ENCODE data around the gene PIP4P1. TPM values are rescaled to one million over a fixed set of nuclear protein-coding genes. Genes with fewer than 3 reads are reported as not detected.
A peak's percentile ranks its signal among the peaks of the same experiment; 100 is the strongest.

Gene PIP4P1
- total and polyA plus RNA-seq, 2 experiments from 2014 or later = 20.9 to 26.4 TPM

DNA sequence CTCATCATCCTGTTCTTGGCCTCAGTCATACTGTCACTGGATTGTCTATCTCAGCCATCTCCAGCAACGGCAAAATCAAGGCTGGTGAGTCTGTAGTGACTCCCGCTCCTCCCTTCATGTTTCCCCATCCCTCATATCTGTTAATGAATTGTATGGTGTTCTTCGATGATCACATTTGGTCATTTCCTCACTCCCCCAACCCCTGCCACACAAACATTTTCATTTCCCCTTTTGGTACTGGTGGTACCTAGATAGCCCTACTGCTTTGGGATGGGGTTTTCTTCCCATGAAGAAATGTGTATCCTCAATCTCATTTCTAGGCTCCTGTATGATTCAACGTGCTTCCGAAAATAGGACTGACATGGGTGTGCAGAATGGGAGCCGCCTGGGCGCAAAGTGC lies 22.6 kb downstream of the PIP4P1 start:
- H2AFZ ChIP-seq = no peak overlapping the region
- Mint-ChIP-seq H3K27ac (no peak overlapping the region), H3K27me3 (ENCODE audit: insufficient read depth, low read depth, poor library complexity) (peaks cover 24% of the 10 kb centered on the region), H3K9me3 (peaks cover 4% of the 10 kb centered on the region; the same call in 2 of the 3 replicates), H3K4me1 (peaks cover 17% of the 10 kb centered on the region), H3K36me3 (ENCODE audit: low read depth) (peaks cover 7% of the 10 kb centered on the region), H3K4me3 (no peak overlapping the region)
- no peaks in the 10 kb centered on the region for H3K79me2 ChIP-seq (replicated peaks; ENCODE audit: insufficient read depth)
- no peak overlapping the region for H3K27ac ChIP-seq (ENCODE audit: low read depth)
- ATAC-seq (no peak), DNase-seq (ENCODE audit: low spot score) (no peak)
- H4K20me1 ChIP-seq (replicated peaks; ENCODE audit: insufficient read depth) = no peaks in the 10 kb centered on the region
- no peak overlapping the region for H3K4me3 ChIP-seq
- peaks cover 31% of the 10 kb centered on the region for H3K27me3 ChIP-seq (ENCODE audit: insufficient read depth)
- no peak for TF ChIP-seq JUNB (IDR thresholded peaks at IDR 0.05; ENCODE audit: unreplicated experiment)
- TF ChIP-seq POLR2AphosphoS5 (IDR thresholded peaks at IDR 0.05; ENCODE audit: low read depth) = no peak
- no peak for TF ChIP-seq ZNF331 (CRISPR knock-in tag; IDR thresholded peaks at IDR 0.05; ENCODE audit: low read depth)
- no peak for TF ChIP-seq CREB1 (CRISPR knock-in tag; IDR thresholded peaks at IDR 0.05; ENCODE audit: low read depth)
- TF ChIP-seq ZNF114 (CRISPR knock-in tag; IDR thresholded peaks at IDR 0.05) = no peak
- no peak overlapping the region for H3K4me2 ChIP-seq
- 0 out of 2 replicates have a peak, but pooled peaks cover 3% of the 10 kb centered on the region for H3F3A ChIP-seq (replicated peaks; ENCODE audit: low read depth)
- 0 out of 2 replicates have a peak, but pooled peaks cover 9% of the 10 kb centered on the region for H3K9me2 ChIP-seq (ENCODE audit: insufficient read depth)
- no peaks in the 10 kb centered on the region for H3K36me3 ChIP-seq (ENCODE audit: insufficient read depth)
- H3K4me1 ChIP-seq (ENCODE audit: insufficient read depth) = peaks cover 2% of the 10 kb centered on the region; the same call in 1 of the 2 replicates

DNA sequence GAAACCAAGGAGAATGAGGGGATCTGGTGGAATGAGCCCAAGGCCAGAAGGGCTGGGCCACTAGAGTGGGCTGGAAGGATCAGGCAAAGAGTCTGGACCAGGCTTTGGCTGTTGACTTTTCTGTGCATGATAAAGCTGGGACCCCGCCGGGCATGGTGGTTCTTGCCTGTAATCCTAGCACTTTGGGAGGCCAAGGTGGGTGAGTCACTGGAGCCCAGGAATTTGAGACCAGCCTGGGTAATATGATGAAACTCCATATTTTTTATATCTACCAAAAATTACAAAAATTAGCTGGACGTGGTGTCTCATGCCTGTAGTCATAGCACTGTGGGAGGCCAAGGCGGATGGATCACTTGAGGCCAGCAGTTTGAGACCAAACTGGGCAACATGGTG lies 24.9 kb downstream of the PIP4P1 start:
- Mint-ChIP-seq H3K4me3 (no peak overlapping the region), H3K27ac (no peak overlapping the region), H3K36me3 (ENCODE audit: low read depth) (no peaks in the 10 kb centered on the region; the same call in 2 of the 3 replicates), H3K4me1 (peaks cover 17% of the 10 kb centered on the region), H3K27me3 (ENCODE audit: insufficient read depth, low read depth, poor library complexity) (peaks cover 24% of the 10 kb centered on the region), H3K9me3 (no peaks in the 10 kb centered on the region; the same call in 2 of the 3 replicates)
- 0 out of 2 replicates have a peak, but pooled peaks cover 3% of the 10 kb centered on the region for H3F3A ChIP-seq (replicated peaks; ENCODE audit: low read depth)
- peaks cover 32% of the 10 kb centered on the region for H3K27me3 ChIP-seq (ENCODE audit: insufficient read depth)
- H3K4me1 ChIP-seq (ENCODE audit: insufficient read depth) = peaks cover 2% of the 10 kb centered on the region; the same call in 1 of the 2 replicates
- DNase-seq (ENCODE audit: low spot score) (no peak), ATAC-seq (peak; percentile 6; the same call in 1 of the 3 replicates)
- no peak overlapping the region for H3K4me3 ChIP-seq
- H3K4me2 ChIP-seq = no peak overlapping the region
- no peaks in the 10 kb centered on the region for H3K9me2 ChIP-seq (ENCODE audit: insufficient read depth)
- H2AFZ ChIP-seq = no peak overlapping the region
- H3K27ac ChIP-seq (ENCODE audit: low read depth) = no peak overlapping the region
- no peaks in the 10 kb centered on the region for H3K79me2 ChIP-seq (replicated peaks; ENCODE audit: insufficient read depth)
- TF ChIP-seq, protein P1, sequence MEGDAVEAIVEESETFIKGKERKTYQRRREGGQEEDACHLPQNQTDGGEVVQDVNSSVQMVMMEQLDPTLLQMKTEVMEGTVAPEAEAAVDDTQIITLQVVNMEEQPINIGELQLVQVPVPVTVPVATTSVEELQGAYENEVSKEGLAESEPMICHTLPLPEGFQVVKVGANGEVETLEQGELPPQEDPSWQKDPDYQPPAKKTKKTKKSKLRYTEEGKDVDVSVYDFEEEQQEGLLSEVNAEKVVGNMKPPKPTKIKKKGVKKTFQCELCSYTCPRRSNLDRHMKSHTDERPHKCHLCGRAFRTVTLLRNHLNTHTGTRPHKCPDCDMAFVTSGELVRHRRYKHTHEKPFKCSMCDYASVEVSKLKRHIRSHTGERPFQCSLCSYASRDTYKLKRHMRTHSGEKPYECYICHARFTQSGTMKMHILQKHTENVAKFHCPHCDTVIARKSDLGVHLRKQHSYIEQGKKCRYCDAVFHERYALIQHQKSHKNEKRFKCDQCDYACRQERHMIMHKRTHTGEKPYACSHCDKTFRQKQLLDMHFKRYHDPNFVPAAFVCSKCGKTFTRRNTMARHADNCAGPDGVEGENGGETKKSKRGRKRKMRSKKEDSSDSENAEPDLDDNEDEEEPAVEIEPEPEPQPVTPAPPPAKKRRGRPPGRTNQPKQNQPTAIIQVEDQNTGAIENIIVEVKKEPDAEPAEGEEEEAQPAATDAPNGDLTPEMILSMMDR (conservative IDR thresholded peaks at IDR 0.05; ENCODE audit: low read depth in 2 of 2) = no peak
- H3K36me3 ChIP-seq (ENCODE audit: insufficient read depth) = no peaks in the 10 kb centered on the region
- H4K20me1 ChIP-seq (replicated peaks; ENCODE audit: insufficient read depth) = no peaks in the 10 kb centered on the region

DNA sequence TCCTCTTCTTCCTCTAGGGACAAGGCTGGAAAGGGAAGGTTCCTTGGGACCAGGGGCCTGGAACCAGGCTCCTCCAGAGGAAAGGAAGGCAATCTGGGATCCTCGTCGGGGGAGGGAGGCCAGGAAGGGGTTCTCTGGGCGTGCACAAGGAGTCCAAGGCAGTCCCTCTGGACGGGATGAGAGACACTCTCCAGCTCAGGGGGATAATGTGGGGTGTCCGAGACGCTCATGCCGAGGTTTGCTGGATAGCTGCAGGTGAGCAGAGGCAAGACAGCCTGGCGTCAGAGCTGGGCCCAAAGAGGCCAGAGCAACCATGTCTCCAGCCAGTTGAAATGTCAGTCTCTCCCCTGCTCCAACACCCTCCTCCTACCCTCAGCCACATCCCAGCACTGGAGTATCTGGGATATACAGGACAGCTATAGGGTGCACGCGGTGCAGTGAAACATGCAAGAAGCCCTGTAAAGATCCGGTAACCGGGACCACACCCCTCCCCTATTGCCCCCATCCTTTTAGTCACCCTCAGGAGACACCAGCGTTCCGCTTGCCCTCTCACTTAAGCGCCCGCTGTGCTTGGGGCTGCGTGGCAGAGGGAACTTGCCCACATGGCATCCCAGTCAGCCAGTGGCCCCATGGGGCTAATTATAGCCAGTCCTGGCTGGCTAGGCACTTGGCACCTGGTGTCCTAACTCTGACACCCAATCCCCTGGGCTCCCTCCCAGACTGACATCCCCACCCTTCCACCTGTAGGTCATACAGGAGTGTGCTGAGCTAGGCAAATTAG lies 25.5 kb downstream of the PIP4P1 start, which contains the start of gene KLHL33:
Gene KLHL33 (minus strand): TSS at position 585 of the 781 bp plus-strand sequence. CDS start 355 bp downstream, at position 230.
- Histone ChIP-seq H3K4me3 (peak within 1 kb of the TSS; percentile 70), H4K20me1 (replicated peaks; ENCODE audit: insufficient read depth) (no peaks in the 10 kb centered on the region), H3K27me3 (ENCODE audit: insufficient read depth) (peaks cover 32% of the 10 kb centered on the region), H3K27ac (ENCODE audit: low read depth) (no peak within 1 kb of the TSS), H3F3A (replicated peaks; ENCODE audit: low read depth) (0 out of 2 replicates have a peak, but pooled peaks cover 3% of the 10 kb centered on the region), H3K4me2 (peak within 1 kb of the TSS; percentile 95), H3K79me2 (replicated peaks; ENCODE audit: insufficient read depth) (no peaks in the 10 kb centered on the region), H3K4me1 (ENCODE audit: insufficient read depth) (peaks cover 2% of the 10 kb centered on the region; the same call in 1 of the 2 replicates), H3K9me2 (ENCODE audit: insufficient read depth) (no peaks in the 10 kb centered on the region), H2AFZ (peak within 1 kb of the TSS; percentile 100), H3K36me3 (ENCODE audit: insufficient read depth) (no peaks in the 10 kb centered on the region)
- Mint-ChIP-seq H3K4me1 (peaks cover 17% of the 10 kb centered on the region), H3K4me3 (peak within 1 kb of the TSS; percentile 81), H3K27ac (no peak within 1 kb of the TSS), H3K36me3 (ENCODE audit: low read depth) (no peaks in the 10 kb centered on the region; the same call in 2 of the 3 replicates), H3K9me3 (no peaks in the 10 kb centered on the region; the same call in 2 of the 3 replicates), H3K27me3 (ENCODE audit: insufficient read depth, low read depth, poor library complexity) (peaks cover 23% of the 10 kb centered on the region)
- DNase-seq (ENCODE audit: low spot score) (no peak), ATAC-seq (peak; percentile 39)
- no peak for TF ChIP-seq ZNF114 (CRISPR knock-in tag; IDR thresholded peaks at IDR 0.05)
- TF ChIP-seq, protein P2, sequence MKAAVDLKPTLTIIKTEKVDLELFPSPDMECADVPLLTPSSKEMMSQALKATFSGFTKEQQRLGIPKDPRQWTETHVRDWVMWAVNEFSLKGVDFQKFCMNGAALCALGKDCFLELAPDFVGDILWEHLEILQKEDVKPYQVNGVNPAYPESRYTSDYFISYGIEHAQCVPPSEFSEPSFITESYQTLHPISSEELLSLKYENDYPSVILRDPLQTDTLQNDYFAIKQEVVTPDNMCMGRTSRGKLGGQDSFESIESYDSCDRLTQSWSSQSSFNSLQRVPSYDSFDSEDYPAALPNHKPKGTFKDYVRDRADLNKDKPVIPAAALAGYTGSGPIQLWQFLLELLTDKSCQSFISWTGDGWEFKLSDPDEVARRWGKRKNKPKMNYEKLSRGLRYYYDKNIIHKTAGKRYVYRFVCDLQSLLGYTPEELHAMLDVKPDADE (IDR thresholded peaks at IDR 0.05) = no peak
- peak; percentile 13 for TF ChIP-seq EZH2 (IDR thresholded peaks at IDR 0.05; ENCODE audit: low read depth, unreplicated experiment)
- TF ChIP-seq, protein P1 (conservative IDR thresholded peaks at IDR 0.05; ENCODE audit: low read depth in 2 of 2) = no peak
- TF ChIP-seq JUNB (IDR thresholded peaks at IDR 0.05; ENCODE audit: unreplicated experiment) = no peak
- no peak for TF ChIP-seq ZNF331 (CRISPR knock-in tag; IDR thresholded peaks at IDR 0.05; ENCODE audit: low read depth)

Measured in GM23338 (cell line).